HFFc6 (cell line): ENCODE data around the gene RASSF5. TPM values are rescaled to one million over a fixed set of nuclear protein-coding genes. Genes with fewer than 3 reads are reported as not detected.
"Not testable (repeated sequence)": the region's sequence is repeated elsewhere in the genome, so short reads cannot be mapped to it uniquely, and the experiment has no call there.

Source experiments
- DNase-seq: peaks from one replicate; pipeline ENCODE4 v3.0.0-alpha.2; 2018
- H3K27ac Mint-ChIP-seq: 2 replicates; pipeline ENCODE4 v1.8.0; 2020; ENCODE audit warnings: mild to moderate bottlenecking, mixed read lengths
- H3K27me3 Mint-ChIP-seq: 2 replicates; pipeline ENCODE4 v1.8.0; 2021; ENCODE audit warnings: mild to moderate bottlenecking, moderate library complexity, mixed read lengths; ENCODE audit not compliant: insufficient read depth
- H3K36me3 Mint-ChIP-seq: 2 replicates; pipeline ENCODE4 v1.8.0; 2021; ENCODE audit warnings: low read depth, mixed read lengths
- H3K4me1 Mint-ChIP-seq: 2 replicates; pipeline ENCODE4 v1.8.0; 2020; ENCODE audit warnings: low read depth, mixed read lengths
- H3K4me3 Mint-ChIP-seq: 2 replicates; pipeline ENCODE4 v1.8.0; 2020; ENCODE audit warnings: mild to moderate bottlenecking, moderate library complexity, mixed read lengths
- H3K9me3 Mint-ChIP-seq: 2 replicates; pipeline ENCODE4 v1.8.0; 2020; ENCODE audit warnings: mild to moderate bottlenecking, mixed read lengths
- CTCF ChIP-seq: fragments of 200-600 bp; sonication (generic); IDR thresholded peaks from 2 replicates; pipeline ENCODE4 v1.5.0; 2021; ENCODE audit warnings: antibody characterized with exemption, mild to moderate bottlenecking
- total RNA-seq, 6 experiments: library from RNA; stranded (reverse); fragmentation: NEBNext Ultra II Directional; extraction: Animal tissue kit (Norgen Biotek cat#: 25700); gene quantifications; 2 replicates in 1 of 6; 3 replicates in 5 of 6; pipeline ENCODE4 v1.2.3, GENCODE V29; 2021

The RASSF5 gene
- total RNA-seq, 6 experiments from 2014 or later = 0.52 to 1.1 (median 0.82) TPM

GRCh38 chr1:206612129-206612876, 105.0 kb downstream of the RASSF5 start, which contains the start of gene EIF2D:
TSS of gene EIF2D (minus strand) at chr1:206612465. CDS start at chr1:206612342, 123 bp downstream.
- Mint-ChIP-seq H3K4me1 (peaks cover 15% of the 10 kb centered on the region), H3K9me3 (no peaks in the 10 kb centered on the region), H3K4me3 (peak within 1 kb of the TSS; percentile 93), H3K36me3 (peaks cover 22% of the 10 kb centered on the region), H3K27me3 (peaks cover 5% of the 10 kb centered on the region), H3K27ac (peak within 1 kb of the TSS; percentile 97)
- TF ChIP-seq CTCF = peak; percentile 95
- peak; percentile 81 for DNase-seq

GRCh38 chr1:206626396-206626795, 119.1 kb downstream of the RASSF5 start:
- not testable (repeated sequence) for H3K4me1 Mint-ChIP-seq, DNase-seq, H3K27ac Mint-ChIP-seq, H3K36me3 Mint-ChIP-seq, H3K4me3 Mint-ChIP-seq, H3K27me3 Mint-ChIP-seq, H3K9me3 Mint-ChIP-seq

- H3K9me3 Mint-ChIP-seq = peaks cover 6% of the 10 kb centered on the region; the same call in 1 of the 2 replicates
Observed at GRCh38 chr1:206628916-206629315, 121.6 kb downstream of the RASSF5 start.

GRCh38 chr1:206631085-206631509, 123.8 kb downstream of the RASSF5 start:
- peaks cover 37% of the 10 kb centered on the region for H3K4me1 Mint-ChIP-seq
- H3K4me3 Mint-ChIP-seq = no peak overlapping the region
- H3K27me3 Mint-ChIP-seq = peaks cover 7% of the 10 kb centered on the region
- H3K27ac Mint-ChIP-seq = no peak overlapping the region
- no peaks in the 10 kb centered on the region for H3K9me3 Mint-ChIP-seq
- peak; percentile 58 for DNase-seq
- TF ChIP-seq CTCF = peak; percentile 77
- H3K36me3 Mint-ChIP-seq = no peaks in the 10 kb centered on the region

More at GRCh38 chr1:206628916-206629315, 121.6 kb downstream of the RASSF5 start:
- no peak overlapping the region for H3K27ac Mint-ChIP-seq
- no peaks in the 10 kb centered on the region for H3K36me3 Mint-ChIP-seq
- H3K4me1 Mint-ChIP-seq = peaks cover 25% of the 10 kb centered on the region
- DNase-seq = no peak
- H3K27me3 Mint-ChIP-seq = peaks cover 6% of the 10 kb centered on the region
- no peak overlapping the region for H3K4me3 Mint-ChIP-seq
- TF ChIP-seq CTCF = no peak

- peak overlapping the region; percentile 99 for H3K4me3 Mint-ChIP-seq
- peak; percentile 81 for DNase-seq
- H3K27me3 Mint-ChIP-seq = peaks cover 3% of the 10 kb centered on the region; the same call in 1 of the 2 replicates
- H3K4me1 Mint-ChIP-seq = peaks cover 58% of the 10 kb centered on the region
- no peaks in the 10 kb centered on the region for H3K9me3 Mint-ChIP-seq
- H3K27ac Mint-ChIP-seq = peak overlapping the region; percentile 93
- no peak for TF ChIP-seq CTCF
- 0 out of 2 replicates have a peak, but pooled peaks cover 5% of the 10 kb centered on the region for H3K36me3 Mint-ChIP-seq
Observed at GRCh38 chr1:206633708-206634121, 126.4 kb downstream of the RASSF5 start.
